ENCODE data around the gene ZNF439. TPM values are rescaled to one million over a fixed set of nuclear protein-coding genes. Genes with fewer than 3 reads are reported as not detected.
"Not testable (repeated sequence)": the region's sequence is repeated elsewhere in the genome, so short reads cannot be mapped to it uniquely, and the experiment has no call there.

The ZNF439 gene
- total RNA-seq, 2 experiments from 2014 or later = 4.8 to 5.6 TPM

DNA sequence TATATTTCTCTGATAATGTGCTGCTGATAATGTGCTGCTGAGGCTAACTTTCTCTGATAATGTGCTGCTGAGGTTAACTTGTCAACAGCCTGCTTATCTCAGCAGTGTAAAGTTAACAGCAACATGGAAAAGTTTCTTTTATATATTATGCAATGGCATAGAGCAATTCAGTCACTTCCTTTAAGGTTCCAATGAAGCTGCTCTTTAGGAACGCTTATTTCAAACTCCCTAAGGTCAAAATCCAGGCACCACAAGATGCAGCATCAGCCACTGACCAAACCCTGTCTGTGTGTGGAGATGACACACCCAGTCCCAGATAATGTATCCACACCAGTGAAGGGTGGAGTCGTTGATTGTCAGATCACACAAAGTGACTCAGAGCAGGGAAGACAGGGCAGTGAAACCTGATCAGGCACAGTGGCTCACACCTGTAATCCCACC is 12.9 kb upstream of the ZNF439 start:
- Mint-ChIP-seq H3K36me3 (peaks cover 42% of the 10 kb centered on the region), H3K9me3 (peaks cover 70% of the 10 kb centered on the region)
- H3K27ac Mint-ChIP-seq; CTCF ChIA-PET; POLR2A ChIA-PET; DNase-seq; intact Hi-C loops (cut with micrococcal nuclease); H3K4me3 Mint-ChIP-seq; H3K4me1 Mint-ChIP-seq (ENCODE audit: low read depth); H3K27me3 Mint-ChIP-seq: not testable (repeated sequence)

- Mint-ChIP-seq H3K27ac (no peak overlapping the region), H3K4me3 (no peak overlapping the region)
- CTCF ChIA-PET = no interaction called here
These were observed 4.8 kb upstream of the ZNF439 start for GRCh38 chr19:11843722-11844121.

DNA sequence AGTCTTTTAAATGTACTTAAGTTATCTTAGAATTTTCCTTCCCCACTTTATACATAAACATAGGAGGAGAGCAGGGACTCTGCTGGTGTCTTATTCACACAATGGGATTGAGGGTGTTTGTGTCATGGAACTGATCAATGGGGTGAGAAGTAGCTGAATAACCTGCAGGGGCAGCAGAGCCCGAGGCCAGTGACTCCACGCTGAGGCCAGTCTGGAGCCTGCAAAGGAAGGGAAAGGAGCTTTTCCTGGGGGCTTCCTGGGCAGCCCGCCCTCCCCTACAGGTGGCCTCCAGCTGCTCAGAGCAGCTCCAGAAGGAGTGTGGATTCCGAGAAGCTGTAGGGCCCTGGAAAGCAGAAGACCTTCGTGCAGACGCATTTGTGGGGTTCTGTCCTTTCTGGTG is 911 bp upstream of the ZNF439 start:
- POLR2A ChIA-PET = not testable (repeated sequence)
- intact Hi-C loops (cut with micrococcal nuclease) = loop anchor here (1.0 to 2.0 kb wide), 2 partner anchors 33 to 109 kb away; partner anchors contain the start of genes ZNF440 and ZNF823
- peaks cover 20% of the 10 kb centered on the region for H3K4me1 Mint-ChIP-seq (ENCODE audit: low read depth)

More at GRCh38 chr19:11843722-11844121, 4.8 kb upstream of the ZNF439 start:
- Mint-ChIP-seq H3K27me3 (no peaks in the 10 kb centered on the region), H3K9me3 (peaks cover 21% of the 10 kb centered on the region), H3K36me3 (peaks cover 4% of the 10 kb centered on the region), H3K4me1 (ENCODE audit: low read depth) (peaks cover 10% of the 10 kb centered on the region)
- no peak for DNase-seq
- POLR2A ChIA-PET = no interaction called here
- intact Hi-C loops (cut with micrococcal nuclease) = no loop called here

GRCh38 chr19:11848200-11848593 is 329 bp upstream of the ZNF439 start:
- H3K27me3 Mint-ChIP-seq = no peaks in the 10 kb centered on the region
- H3K4me3 Mint-ChIP-seq = peak overlapping the region; percentile 83
- no peak for DNase-seq
- ChIA-PET CTCF (interaction anchor here (1.0 to 1.4 kb wide), 2 partner anchors 115 to 141 kb away, joined by 3 read pairs; no protein-coding TSS in a partner anchor), POLR2A (interaction anchor here (0.6 kb wide), 1 partner anchor 81 kb away, joined by 3 read pairs; the partner anchor contains the start of gene ZNF441)
- H3K9me3 Mint-ChIP-seq = peaks cover 11% of the 10 kb centered on the region
- H3K27ac Mint-ChIP-seq = no peak overlapping the region
- H3K36me3 Mint-ChIP-seq = peaks cover 16% of the 10 kb centered on the region
- intact Hi-C loops (cut with micrococcal nuclease) = loop anchor here (1.0 to 2.0 kb wide), 2 partner anchors 33 to 110 kb away; partner anchors contain the start of genes ZNF440 and ZNF823
- H3K4me1 Mint-ChIP-seq (ENCODE audit: low read depth) = peaks cover 20% of the 10 kb centered on the region

More for the DNA sequence above, 911 bp upstream of the ZNF439 start:
- CTCF ChIA-PET = interaction anchor here (1.4 kb wide), 1 partner anchor 116 kb away, joined by 3 read pairs; no protein-coding TSS in a partner anchor
- peaks cover 15% of the 10 kb centered on the region for H3K36me3 Mint-ChIP-seq
- not testable (repeated sequence) for DNase-seq, H3K4me3 Mint-ChIP-seq, H3K27me3 Mint-ChIP-seq, H3K27ac Mint-ChIP-seq
- peaks cover 12% of the 10 kb centered on the region for H3K9me3 Mint-ChIP-seq

- DNase-seq; POLR2A ChIA-PET; CTCF ChIA-PET; H3K4me3 Mint-ChIP-seq; H3K27ac Mint-ChIP-seq; H3K27me3 Mint-ChIP-seq; intact Hi-C loops (cut with micrococcal nuclease): not testable (repeated sequence)
- Mint-ChIP-seq H3K36me3 (peaks cover 27% of the 10 kb centered on the region), H3K4me1 (ENCODE audit: low read depth) (peaks cover 17% of the 10 kb centered on the region), H3K9me3 (peaks cover 22% of the 10 kb centered on the region)
These were observed 1.8 kb downstream of the ZNF439 start for GRCh38 chr19:11850289-11850688.

DNA sequence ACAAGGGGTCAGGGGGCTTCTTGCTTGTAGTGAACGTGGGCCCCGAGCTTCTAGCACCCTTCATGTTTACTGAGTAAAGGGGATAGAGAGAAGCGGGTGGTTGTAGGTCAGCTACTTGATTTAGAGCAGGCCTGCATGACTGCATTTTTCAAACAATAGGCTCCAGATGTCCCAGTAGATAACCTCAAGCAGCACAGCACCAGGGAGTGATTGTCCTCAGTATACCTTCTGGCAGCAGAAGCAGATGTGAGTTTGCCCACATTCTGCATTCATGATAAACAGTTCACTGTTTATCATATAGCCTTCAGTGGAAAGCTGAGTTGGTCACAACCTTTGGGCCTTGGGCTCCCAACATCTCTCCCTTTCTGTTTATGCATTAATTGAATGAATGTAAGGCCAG is 4.8 kb downstream of the ZNF439 start:
- no peak for DNase-seq
- peaks cover 45% of the 10 kb centered on the region for H3K36me3 Mint-ChIP-seq
- peaks cover 13% of the 10 kb centered on the region for H3K4me1 Mint-ChIP-seq (ENCODE audit: low read depth)
- ChIA-PET POLR2A (no interaction called here), CTCF (no interaction called here)
- no peaks in the 10 kb centered on the region for H3K27me3 Mint-ChIP-seq
- no peak overlapping the region for H3K27ac Mint-ChIP-seq
- intact Hi-C loops (cut with micrococcal nuclease) = no loop called here
- peaks cover 50% of the 10 kb centered on the region for H3K9me3 Mint-ChIP-seq
- no peak overlapping the region for H3K4me3 Mint-ChIP-seq

DNA sequence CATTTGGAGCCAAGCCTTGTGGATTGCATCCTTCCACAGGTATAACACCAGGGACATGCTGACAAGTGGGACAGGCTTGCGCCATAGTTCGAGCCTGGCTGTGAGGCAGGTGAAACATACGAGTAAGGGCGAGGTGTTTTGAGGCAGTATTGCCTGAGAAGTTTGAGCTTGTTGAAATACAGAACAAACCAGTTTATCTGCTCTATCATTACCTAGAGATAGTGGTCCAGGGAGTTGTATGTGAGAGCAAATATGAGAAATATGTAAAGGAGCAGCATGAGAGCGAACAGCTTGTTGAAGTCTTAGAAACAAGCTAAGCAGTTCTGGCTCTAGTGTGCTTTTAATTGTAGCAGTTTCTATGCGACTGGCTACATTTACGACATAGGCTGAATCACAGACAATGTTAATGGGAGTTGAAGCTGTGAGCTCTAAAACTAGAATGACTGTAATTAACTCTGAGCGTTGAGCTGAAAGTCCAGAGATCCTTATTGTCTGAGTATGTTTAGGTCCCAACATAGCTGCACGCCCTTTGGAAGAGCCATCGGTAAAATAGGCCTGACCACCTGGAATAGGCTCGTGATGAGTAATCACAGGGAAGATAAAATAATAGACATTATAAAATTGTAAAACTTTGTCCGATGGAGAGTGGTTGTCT is 8.2 kb downstream of the ZNF439 start:
- H3K36me3 Mint-ChIP-seq = peaks cover 51% of the 10 kb centered on the region
- intact Hi-C loops (cut with micrococcal nuclease) = no loop called here
- ChIA-PET CTCF (interaction anchor here (1.2 kb wide), 1 partner anchor 23 kb away, joined by 4 read pairs; no protein-coding TSS in a partner anchor), POLR2A (no interaction called here)
- H3K4me1 Mint-ChIP-seq (ENCODE audit: low read depth) = no peaks in the 10 kb centered on the region
- peaks cover 77% of the 10 kb centered on the region for H3K9me3 Mint-ChIP-seq
- no peak for DNase-seq
- H3K27me3 Mint-ChIP-seq = no peaks in the 10 kb centered on the region
- no peak overlapping the region for H3K27ac Mint-ChIP-seq
- no peak overlapping the region for H3K4me3 Mint-ChIP-seq

DNA sequence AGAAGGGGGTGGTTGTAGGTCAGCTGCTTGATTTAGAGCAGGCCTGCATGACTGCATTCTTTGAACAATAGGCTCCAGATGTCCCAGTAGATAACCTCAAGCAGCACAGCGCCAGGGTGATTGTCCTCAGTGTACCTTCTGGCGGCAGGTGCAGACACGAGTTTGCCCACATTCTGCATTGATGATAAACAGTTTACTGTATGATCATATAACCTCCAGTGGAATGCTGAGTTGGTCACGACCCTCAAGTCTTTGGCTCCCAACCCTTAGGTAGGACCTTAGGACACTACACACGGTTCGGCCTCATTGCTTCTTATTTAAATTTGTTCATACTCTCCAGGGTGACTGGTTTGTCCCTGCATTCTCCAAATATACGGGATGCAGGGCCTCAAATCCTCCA is 12.2 kb downstream of the ZNF439 start:
- H3K27ac Mint-ChIP-seq = no peak overlapping the region
- H3K9me3 Mint-ChIP-seq = peaks cover 92% of the 10 kb centered on the region
- H3K27me3 Mint-ChIP-seq = no peaks in the 10 kb centered on the region
- ChIA-PET CTCF (no interaction called here), POLR2A (no interaction called here)
- no peaks in the 10 kb centered on the region for H3K4me1 Mint-ChIP-seq (ENCODE audit: low read depth)
- H3K36me3 Mint-ChIP-seq = peaks cover 67% of the 10 kb centered on the region
- intact Hi-C loops (cut with micrococcal nuclease) = no loop called here
- no peak overlapping the region for H3K4me3 Mint-ChIP-seq
- DNase-seq = no peak

- H3K27ac Mint-ChIP-seq = no peak overlapping the region
- intact Hi-C loops (cut with micrococcal nuclease) = no loop called here
- peaks cover 90% of the 10 kb centered on the region for H3K9me3 Mint-ChIP-seq
- H3K36me3 Mint-ChIP-seq = peaks cover 67% of the 10 kb centered on the region
- ChIA-PET CTCF (no interaction called here), POLR2A (no interaction called here)
- H3K27me3 Mint-ChIP-seq = no peaks in the 10 kb centered on the region
- no peak overlapping the region for H3K4me3 Mint-ChIP-seq
- no peak for DNase-seq
- no peaks in the 10 kb centered on the region for H3K4me1 Mint-ChIP-seq (ENCODE audit: low read depth)
These were observed 12.8 kb downstream of the ZNF439 start for GRCh38 chr19:11861301-11861700.

GRCh38 chr19:11867766-11868165 is 19.2 kb downstream of the ZNF439 start:
- DNase-seq; intact Hi-C loops (cut with micrococcal nuclease); POLR2A ChIA-PET; CTCF ChIA-PET; H3K4me1 Mint-ChIP-seq (ENCODE audit: low read depth); H3K27ac Mint-ChIP-seq; H3K4me3 Mint-ChIP-seq; H3K27me3 Mint-ChIP-seq: not testable (repeated sequence)
- Mint-ChIP-seq H3K36me3 (peaks cover 70% of the 10 kb centered on the region), H3K9me3 (peaks cover 80% of the 10 kb centered on the region)

DNA sequence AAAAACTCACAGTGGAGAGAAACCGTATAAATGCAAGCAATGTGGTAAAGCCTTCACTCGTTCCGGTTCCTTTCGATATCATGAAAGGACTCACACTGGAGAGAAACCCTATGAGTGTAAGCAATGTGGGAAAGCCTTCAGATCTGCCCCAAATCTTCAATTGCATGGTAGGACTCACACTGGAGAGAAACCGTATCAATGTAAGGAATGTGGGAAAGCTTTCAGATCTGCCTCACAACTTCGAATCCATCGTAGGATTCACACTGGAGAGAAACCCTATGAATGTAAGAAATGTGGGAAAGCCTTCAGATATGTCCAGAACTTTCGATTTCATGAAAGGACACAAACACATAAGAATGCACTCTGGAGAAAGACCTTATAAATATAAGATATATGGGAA is 19.7 kb downstream of the ZNF439 start:
- no peaks in the 10 kb centered on the region for H3K27me3 Mint-ChIP-seq
- ChIA-PET CTCF (no interaction called here), POLR2A (no interaction called here)
- no peak overlapping the region for H3K27ac Mint-ChIP-seq
- no peak for DNase-seq
- intact Hi-C loops (cut with micrococcal nuclease) = no loop called here
- H3K36me3 Mint-ChIP-seq = peaks cover 69% of the 10 kb centered on the region
- H3K9me3 Mint-ChIP-seq = peaks cover 80% of the 10 kb centered on the region
- no peaks in the 10 kb centered on the region for H3K4me1 Mint-ChIP-seq (ENCODE audit: low read depth)
- no peak overlapping the region for H3K4me3 Mint-ChIP-seq

DNA sequence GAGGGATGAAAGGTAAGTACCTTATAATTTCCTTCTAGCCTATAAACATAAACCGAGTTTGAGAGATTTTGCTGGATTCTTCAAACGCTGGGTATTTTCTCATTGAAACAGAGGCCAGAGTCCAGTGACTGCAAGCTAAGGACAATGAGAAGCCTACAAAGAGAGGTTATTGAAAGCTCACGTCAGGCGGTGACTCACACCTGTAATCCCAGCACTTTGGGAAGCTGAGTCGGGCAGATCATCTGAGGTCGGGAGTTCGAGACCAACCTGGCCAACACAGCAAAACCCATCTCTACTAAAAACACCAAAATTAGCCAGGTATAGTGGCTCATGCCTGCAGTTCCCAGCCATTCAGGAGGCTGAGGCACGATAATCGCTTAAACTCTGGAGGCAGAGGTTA is 24.1 kb downstream of the ZNF439 start:
- peaks cover 43% of the 10 kb centered on the region for H3K9me3 Mint-ChIP-seq
- no peak overlapping the region for H3K4me3 Mint-ChIP-seq
- no peak for DNase-seq
- no peaks in the 10 kb centered on the region for H3K27me3 Mint-ChIP-seq
- H3K36me3 Mint-ChIP-seq = peaks cover 30% of the 10 kb centered on the region
- ChIA-PET POLR2A (no interaction called here), CTCF (interaction anchor here (0.7 to 1.2 kb wide), 3 partner anchors 8 to 219 kb away, joined by 3 to 5 read pairs (median 3); no protein-coding TSS in a partner anchor)
- no peak overlapping the region for H3K27ac Mint-ChIP-seq
- intact Hi-C loops (cut with micrococcal nuclease) = no loop called here
- H3K4me1 Mint-ChIP-seq (ENCODE audit: low read depth) = no peaks in the 10 kb centered on the region

DNA sequence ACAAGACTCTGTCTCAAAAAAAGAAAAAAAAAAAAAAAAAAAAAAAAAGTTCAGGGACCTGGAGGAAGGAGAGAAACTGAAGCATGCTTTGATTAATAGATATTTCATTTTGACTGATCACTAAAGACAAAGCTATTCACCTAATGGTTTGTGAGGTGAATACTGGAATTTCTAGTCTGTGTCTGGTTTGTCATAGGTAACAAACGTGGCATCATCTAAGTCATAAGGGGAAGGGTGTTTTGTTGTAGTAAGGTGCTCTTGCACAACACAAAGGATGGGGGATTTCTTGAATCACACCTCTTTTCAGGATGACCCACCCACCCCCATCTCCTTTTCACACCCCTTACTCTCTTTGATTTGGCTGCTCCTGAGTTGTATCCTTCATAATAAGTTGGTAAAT is 25.2 kb downstream of the ZNF439 start:
- no peak for DNase-seq
- Mint-ChIP-seq H3K4me3 (no peak overlapping the region), H3K36me3 (peaks cover 19% of the 10 kb centered on the region), H3K27me3 (no peaks in the 10 kb centered on the region), H3K4me1 (ENCODE audit: low read depth) (no peaks in the 10 kb centered on the region), H3K27ac (no peak overlapping the region), H3K9me3 (peaks cover 32% of the 10 kb centered on the region)
- CTCF ChIA-PET = no interaction called here
- intact Hi-C loops (cut with micrococcal nuclease) = no loop called here
- POLR2A ChIA-PET = no interaction called here

Data from activated CD4-positive, alpha-beta memory T cell treated with anti-CD3 and anti-CD28 coated beads for 36 hours (primary cell).